Loucy (cell line): ENCODE measurements around the gene TNRC6B.

ENCODE experiments used
- EZH2phosphoT487 ChIP-seq: fragments of 200-600 bp; IDR thresholded peaks from 2 replicates; pipeline ENCODE4 v1.6.1; 2018; ENCODE audit warnings: antibody characterized with exemption, mild to moderate bottlenecking, moderate library complexity, borderline replicate concordance
- TF ChIP-seq, protein P1 (sequence below): fragments of 200-600 bp; sonication (generic); conservative IDR thresholded peaks from 2 replicates; pipeline ENCODE4 v1.5.1; 2014; ENCODE audit warnings: mild to moderate bottlenecking, antibody characterized with exemption, low read length

DNA sequence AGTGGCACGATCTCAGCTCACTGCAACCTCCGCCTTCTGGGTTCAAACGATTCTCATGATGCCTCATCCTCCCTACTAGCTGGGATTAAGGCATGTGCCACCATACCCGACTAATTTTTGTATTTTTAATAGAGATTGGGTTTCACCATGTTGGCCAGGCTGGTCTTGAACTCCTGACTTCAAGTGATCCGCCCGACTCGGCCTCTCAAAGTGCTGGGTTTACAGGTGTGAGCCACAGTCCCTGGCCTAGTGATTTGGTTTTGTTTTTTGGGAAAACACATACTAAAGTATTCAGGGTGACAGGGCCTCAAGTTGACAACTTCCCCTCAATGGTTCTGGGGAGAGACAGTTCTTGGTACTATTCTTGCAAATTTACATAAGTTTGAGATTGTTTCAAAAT lies 22.1 kb downstream of the TNRC6B start:
- TF ChIP-seq, protein P1, sequence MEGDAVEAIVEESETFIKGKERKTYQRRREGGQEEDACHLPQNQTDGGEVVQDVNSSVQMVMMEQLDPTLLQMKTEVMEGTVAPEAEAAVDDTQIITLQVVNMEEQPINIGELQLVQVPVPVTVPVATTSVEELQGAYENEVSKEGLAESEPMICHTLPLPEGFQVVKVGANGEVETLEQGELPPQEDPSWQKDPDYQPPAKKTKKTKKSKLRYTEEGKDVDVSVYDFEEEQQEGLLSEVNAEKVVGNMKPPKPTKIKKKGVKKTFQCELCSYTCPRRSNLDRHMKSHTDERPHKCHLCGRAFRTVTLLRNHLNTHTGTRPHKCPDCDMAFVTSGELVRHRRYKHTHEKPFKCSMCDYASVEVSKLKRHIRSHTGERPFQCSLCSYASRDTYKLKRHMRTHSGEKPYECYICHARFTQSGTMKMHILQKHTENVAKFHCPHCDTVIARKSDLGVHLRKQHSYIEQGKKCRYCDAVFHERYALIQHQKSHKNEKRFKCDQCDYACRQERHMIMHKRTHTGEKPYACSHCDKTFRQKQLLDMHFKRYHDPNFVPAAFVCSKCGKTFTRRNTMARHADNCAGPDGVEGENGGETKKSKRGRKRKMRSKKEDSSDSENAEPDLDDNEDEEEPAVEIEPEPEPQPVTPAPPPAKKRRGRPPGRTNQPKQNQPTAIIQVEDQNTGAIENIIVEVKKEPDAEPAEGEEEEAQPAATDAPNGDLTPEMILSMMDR: no peak
- no peak for TF ChIP-seq EZH2phosphoT487
